ENCODE measurements around the gene PCSK4. TPM values are rescaled to one million over a fixed set of nuclear protein-coding genes. Genes with fewer than 3 reads are reported as not detected.

The PCSK4 gene
- total RNA-seq, 1 donor from 2014 or later: 3.2 TPM

DNA sequence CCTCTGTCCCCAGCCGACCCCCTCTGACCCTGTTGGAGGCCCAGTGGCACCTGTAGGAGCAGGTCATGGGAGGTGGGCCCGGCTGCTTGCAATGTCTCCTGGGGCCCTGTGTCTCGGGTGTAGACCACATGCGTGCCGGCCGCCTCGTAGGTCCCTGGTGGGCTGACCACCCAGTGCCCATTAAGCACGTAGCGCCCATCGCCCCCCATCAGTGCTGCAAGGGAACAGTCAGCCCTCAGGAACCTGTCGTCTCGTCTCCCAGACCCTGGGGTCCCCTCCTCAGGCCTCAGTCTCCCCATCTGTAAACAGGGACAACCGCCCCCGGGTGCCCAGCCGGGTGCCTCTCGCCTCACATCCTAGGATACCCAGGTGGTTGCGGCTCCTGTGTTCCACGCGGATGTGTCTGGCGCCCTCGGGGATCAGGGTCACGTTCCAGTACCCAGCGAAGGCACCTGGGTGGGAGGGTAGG, 17.1 kb upstream of the PCSK4 start:
- no peaks in the 10 kb centered on the region for H3K9me3 Mint-ChIP-seq (ENCODE audit: unreplicated experiment)
- peak overlapping the region; percentile 94 for H3K4me3 Mint-ChIP-seq (ENCODE audit: unreplicated experiment)
- peaks cover 3% of the 10 kb centered on the region for H3K27me3 Mint-ChIP-seq (ENCODE audit: unreplicated experiment)
- H3K36me3 Mint-ChIP-seq (ENCODE audit: unreplicated experiment): no peaks in the 10 kb centered on the region
- peaks cover 15% of the 10 kb centered on the region for H3K4me1 Mint-ChIP-seq (ENCODE audit: unreplicated experiment)
- TF ChIP-seq, protein P1, sequence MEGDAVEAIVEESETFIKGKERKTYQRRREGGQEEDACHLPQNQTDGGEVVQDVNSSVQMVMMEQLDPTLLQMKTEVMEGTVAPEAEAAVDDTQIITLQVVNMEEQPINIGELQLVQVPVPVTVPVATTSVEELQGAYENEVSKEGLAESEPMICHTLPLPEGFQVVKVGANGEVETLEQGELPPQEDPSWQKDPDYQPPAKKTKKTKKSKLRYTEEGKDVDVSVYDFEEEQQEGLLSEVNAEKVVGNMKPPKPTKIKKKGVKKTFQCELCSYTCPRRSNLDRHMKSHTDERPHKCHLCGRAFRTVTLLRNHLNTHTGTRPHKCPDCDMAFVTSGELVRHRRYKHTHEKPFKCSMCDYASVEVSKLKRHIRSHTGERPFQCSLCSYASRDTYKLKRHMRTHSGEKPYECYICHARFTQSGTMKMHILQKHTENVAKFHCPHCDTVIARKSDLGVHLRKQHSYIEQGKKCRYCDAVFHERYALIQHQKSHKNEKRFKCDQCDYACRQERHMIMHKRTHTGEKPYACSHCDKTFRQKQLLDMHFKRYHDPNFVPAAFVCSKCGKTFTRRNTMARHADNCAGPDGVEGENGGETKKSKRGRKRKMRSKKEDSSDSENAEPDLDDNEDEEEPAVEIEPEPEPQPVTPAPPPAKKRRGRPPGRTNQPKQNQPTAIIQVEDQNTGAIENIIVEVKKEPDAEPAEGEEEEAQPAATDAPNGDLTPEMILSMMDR (IDR thresholded peaks at IDR 0.05): no peak
- H3K27ac Mint-ChIP-seq (ENCODE audit: unreplicated experiment): peak overlapping the region; percentile 99
- peak; percentile 84 for DNase-seq (ENCODE audit: extremely low spot score, unreplicated experiment)

DNA sequence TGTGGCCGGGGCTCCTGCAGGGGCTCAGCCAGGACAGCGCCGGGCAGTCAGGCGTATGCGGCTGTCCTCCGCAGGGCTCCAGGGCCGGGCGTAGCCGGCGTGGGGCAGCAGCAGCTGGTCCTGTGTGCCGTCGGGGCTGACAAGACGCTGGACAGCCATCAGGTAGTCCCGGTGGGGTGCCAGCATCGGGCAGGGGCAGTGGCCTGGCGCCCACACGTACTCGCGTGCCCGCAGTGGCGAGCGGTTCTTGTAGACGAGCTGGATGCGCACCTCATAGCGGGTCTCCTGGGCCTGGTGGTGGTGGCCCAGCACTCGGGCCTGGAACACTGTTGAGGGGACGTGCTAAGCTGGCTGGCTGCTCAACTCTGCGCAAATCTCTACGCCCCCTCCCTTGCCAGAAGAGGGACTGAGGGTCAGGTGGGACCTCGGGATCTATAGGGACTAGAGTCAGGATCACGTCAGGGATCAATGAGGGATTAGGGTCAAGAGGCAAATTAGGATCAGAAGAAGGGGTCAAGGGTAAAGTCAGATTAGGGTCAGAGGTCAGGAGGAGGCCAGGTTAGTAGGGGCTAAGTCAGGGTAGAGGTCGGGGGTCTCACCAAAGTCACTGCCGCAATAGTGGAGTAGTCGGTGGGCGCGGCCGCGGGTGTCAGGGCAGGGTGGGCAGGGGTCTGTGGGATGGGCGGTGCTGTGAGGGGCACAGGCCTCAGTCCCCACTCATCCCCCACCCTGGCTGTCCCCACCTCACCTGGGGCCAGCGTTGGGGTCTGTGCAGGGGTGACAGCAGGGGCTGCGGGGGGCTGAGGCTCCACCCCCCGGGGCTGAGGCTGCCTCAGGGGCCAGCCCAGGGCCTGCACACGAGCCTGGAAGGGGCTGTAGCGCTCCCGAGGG, 16.1 kb upstream of the PCSK4 start:
- peak; percentile 80 for DNase-seq (ENCODE audit: extremely low spot score, unreplicated experiment)
- H3K4me3 Mint-ChIP-seq (ENCODE audit: unreplicated experiment): no peak overlapping the region
- H3K9me3 Mint-ChIP-seq (ENCODE audit: unreplicated experiment): no peaks in the 10 kb centered on the region
- peaks cover 14% of the 10 kb centered on the region for H3K4me1 Mint-ChIP-seq (ENCODE audit: unreplicated experiment)
- TF ChIP-seq, protein P1 (IDR thresholded peaks at IDR 0.05): no peak
- no peak overlapping the region for H3K27ac Mint-ChIP-seq (ENCODE audit: unreplicated experiment)
- no peaks in the 10 kb centered on the region for H3K36me3 Mint-ChIP-seq (ENCODE audit: unreplicated experiment)
- peaks cover 3% of the 10 kb centered on the region for H3K27me3 Mint-ChIP-seq (ENCODE audit: unreplicated experiment)

DNA sequence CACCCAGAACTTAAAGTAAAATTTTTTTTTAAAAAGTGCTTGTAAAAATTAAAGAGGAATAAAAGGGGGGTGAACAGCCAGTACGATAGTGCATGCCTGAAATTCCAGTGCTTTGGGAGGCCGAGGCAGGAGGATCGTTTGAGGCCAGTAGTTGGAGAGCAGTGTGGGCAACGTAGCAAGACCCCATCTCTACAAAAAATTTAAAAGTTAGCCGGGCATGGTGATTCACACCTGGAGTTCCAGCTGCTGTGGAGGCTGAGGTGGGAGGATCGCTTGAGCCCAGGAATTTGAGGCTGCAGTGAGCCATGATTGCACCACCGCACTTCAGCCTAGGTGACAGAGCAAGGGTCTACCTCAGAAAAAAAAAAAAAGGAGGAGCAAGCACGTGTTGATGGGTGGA, 14.9 kb upstream of the PCSK4 start:
- DNase-seq (ENCODE audit: extremely low spot score, unreplicated experiment): no peak
- H3K9me3 Mint-ChIP-seq (ENCODE audit: unreplicated experiment): no peaks in the 10 kb centered on the region
- no peak overlapping the region for H3K27ac Mint-ChIP-seq (ENCODE audit: unreplicated experiment)
- no peaks in the 10 kb centered on the region for H3K36me3 Mint-ChIP-seq (ENCODE audit: unreplicated experiment)
- H3K27me3 Mint-ChIP-seq (ENCODE audit: unreplicated experiment): peaks cover 3% of the 10 kb centered on the region
- TF ChIP-seq, protein P1 (IDR thresholded peaks at IDR 0.05): no peak
- peaks cover 12% of the 10 kb centered on the region for H3K4me1 Mint-ChIP-seq (ENCODE audit: unreplicated experiment)
- no peak overlapping the region for H3K4me3 Mint-ChIP-seq (ENCODE audit: unreplicated experiment)

DNA sequence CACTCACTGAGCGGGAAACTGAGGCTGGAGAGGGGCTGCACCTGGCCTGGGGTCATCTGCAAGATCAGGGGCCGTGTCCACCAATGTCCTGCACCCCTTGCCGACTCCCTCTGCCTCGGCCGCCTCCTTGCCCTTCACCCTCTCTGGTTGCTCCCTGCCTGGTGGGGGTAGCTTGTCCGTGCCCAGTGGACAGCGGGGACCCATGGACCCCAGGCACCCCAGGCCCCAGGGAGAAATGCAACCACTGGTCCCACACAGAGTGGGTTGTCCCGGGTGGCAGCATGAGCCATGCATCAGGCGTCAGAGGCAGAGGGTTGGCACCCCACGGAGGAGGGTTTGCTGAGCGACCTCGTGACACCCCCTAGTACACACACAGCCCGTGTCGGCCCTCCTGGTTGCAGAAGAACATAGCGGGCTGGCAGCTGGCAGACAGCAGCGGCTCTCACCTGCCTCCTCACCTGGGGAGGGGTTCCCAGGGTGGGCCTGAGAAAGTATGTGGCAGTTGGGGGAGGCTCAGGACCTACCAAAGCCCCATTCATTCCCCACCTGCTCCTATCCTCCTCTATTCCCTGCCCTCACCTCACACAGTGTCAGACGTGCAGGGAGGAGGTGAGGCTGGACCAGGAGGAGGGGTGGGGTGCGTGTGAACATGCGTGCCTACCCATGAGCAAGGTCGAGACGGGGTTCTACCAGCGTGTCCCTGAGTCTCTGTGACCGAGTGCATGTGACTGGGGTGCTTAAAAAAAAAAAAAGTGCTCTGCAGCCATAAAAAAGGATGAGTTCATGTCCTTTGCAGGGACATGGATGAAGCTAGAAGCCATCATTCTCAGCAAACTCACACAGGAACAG, 14.0 kb upstream of the PCSK4 start:
- Mint-ChIP-seq H3K9me3 (ENCODE audit: unreplicated experiment) (no peaks in the 10 kb centered on the region), H3K27ac (ENCODE audit: unreplicated experiment) (no peak overlapping the region), H3K4me1 (ENCODE audit: unreplicated experiment) (peaks cover 9% of the 10 kb centered on the region), H3K36me3 (ENCODE audit: unreplicated experiment) (no peaks in the 10 kb centered on the region), H3K27me3 (ENCODE audit: unreplicated experiment) (peaks cover 3% of the 10 kb centered on the region), H3K4me3 (ENCODE audit: unreplicated experiment) (no peak overlapping the region)
- TF ChIP-seq, protein P1 (IDR thresholded peaks at IDR 0.05): no peak
- DNase-seq (ENCODE audit: extremely low spot score, unreplicated experiment): no peak
